T-helper 1 cell (primary cell): Measurements from ENCODE around the gene TBC1D9.

Experiments
- DNase-seq, 5 donors: peaks; one replicate each; pipeline ENCODE4 v3.0.0-alpha.2; 2012 to 2020

The TBC1D9 gene

GRCh38 chr4:140609548-140610425 is 146.4 kb downstream of the TBC1D9 start:
- peak in 1 of 5 donors; percentile 4 for DNase-seq

DNA sequence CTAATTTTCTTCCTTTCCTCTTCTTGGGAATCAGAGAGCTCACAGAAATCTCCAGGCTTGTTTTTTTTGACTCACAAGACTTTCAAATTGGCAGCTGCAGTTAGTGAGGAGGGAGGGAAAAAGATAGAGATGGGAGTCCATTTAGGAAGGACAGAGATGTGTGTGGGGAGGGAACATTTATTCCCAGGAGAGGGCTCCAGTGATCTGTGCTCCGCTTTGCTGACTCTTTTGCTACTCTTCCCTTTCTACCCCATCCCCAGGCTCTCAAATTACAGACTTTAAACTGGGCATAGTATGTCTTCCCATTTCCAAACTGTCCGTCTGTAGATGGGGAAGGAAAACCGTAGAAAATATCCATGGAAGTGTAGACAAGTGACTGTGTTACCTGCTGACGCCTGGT is 148.3 kb downstream of the TBC1D9 start:
- no peak for DNase-seq

DNA sequence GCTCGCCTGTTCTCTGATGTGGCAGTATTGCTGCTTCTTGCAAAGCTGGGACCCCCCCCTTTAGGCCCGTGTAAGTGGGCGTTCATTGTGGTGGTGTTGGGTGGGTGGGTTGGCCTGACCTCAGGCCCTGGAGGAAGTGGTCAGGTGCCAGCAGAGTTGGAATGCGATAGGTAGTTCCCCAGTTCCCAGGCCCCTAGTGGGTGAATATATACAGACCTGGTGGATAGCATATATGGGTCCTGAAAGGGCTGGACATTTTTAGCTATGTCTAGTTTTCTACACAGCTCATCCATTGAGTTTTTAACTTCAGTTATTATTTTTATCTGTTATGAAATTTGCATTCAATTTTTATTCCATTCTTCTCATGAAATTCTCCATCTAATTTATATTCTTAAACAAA is 151.6 kb downstream of the TBC1D9 start:
- DNase-seq, result no peak

GRCh38 chr4:140603286-140603685 is 152.9 kb downstream of the TBC1D9 start:
- no peak for DNase-seq

DNA sequence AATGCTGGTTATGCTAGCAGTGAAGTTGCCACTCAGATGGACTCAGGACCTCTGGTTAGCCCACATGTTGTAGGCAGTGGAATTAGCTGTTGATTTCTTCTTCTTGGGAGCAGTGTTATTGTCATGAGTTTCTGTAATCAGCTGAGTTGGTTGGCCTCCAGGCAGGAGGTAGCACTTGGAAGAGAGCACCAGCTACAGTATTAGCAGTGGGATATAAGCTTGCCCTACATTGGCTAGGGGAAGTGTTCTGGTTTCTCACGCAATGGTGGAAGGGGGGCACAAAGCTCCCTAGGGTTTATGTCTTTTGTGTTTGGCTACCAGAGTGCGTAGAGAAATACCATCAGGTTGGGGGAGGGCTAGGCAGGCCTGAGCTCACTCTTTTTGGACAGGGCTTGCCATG is 153.5 kb downstream of the TBC1D9 start:
- DNase-seq, result no peak

DNA sequence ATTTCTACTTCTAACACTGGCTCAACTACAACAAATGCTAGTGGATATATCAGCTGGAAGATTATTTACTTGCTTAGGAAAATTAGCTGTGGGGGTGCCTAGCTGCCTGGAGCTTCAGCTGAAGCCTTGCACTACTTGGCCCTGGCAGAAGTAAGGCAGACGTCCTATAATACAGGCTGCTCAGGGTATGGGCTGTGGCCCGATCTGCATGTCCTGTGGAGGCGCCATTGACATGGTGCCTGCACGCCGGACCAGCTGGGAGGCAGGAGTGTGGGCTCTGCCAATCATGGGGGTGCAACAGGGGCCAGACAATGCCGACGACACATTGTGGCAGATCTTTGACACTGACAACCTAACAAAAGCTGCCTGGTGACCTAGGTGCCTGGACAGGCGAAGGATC is 155.8 kb downstream of the TBC1D9 start:
- DNase-seq, result no peak

DNA sequence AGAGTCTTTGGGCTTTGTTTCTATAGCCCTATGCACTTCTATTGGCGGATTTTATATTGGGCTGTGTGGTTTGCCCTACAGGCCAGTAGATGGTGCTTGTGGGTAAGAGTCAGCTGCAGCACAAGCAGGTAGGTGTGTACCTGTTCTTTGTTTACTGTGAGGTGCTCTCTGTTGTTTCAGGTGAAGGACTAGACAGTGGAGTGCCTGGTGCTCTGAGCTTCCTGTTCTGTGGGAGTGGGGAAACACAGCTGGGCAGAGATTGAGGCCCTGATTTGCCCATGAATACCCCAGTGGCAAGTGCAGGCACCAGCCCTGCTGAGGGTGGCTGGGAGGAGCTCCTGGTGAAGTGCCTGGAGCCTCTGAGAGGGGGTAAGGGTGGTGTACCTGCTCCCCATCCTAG is 161.1 kb downstream of the TBC1D9 start:
- DNase-seq, result no peak

- DNase-seq, result no peak
These were observed 171.7 kb downstream of the TBC1D9 start for GRCh38 chr4:140584439-140584838.

DNA sequence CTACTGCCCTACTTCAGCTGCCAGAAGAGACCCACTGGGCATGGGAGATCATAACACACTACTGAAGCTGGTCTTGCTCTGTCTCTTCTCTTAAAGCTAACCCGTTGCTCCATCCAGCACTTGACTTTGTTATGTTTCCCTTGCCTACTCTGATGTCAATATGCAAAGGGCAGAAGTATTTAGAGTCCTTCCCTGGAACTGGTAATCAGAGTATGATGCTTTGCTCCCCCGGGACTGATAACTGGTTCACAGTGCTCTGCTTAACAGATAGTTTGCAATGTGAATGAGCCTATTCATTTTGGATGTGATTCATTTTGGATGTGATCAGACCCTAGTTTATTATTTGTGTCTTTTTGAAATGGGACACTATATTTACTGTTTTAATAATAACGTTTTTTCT is 175.1 kb downstream of the TBC1D9 start:
- no peak for DNase-seq

DNA sequence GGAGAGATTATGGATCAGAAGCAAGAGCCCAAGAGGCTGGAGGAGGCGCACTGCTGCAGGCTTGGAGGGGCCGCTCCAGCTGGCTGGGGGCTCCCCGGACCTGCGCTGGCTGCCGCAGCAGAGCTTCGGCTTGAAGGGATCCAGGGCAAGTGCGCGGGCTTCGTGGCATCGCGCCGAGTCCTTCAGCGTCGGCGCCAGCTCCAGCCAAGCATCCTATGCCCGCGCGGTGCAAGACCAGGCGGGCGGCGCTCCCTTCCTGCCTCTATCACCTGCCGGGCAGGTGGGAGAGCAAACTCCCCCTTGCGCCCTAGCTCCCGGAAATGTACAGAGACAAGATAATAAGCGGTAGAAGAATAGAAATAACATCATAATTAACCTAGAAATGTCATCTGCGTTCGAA is 176.9 kb downstream of the TBC1D9 start:
- no peak for DNase-seq

DNA sequence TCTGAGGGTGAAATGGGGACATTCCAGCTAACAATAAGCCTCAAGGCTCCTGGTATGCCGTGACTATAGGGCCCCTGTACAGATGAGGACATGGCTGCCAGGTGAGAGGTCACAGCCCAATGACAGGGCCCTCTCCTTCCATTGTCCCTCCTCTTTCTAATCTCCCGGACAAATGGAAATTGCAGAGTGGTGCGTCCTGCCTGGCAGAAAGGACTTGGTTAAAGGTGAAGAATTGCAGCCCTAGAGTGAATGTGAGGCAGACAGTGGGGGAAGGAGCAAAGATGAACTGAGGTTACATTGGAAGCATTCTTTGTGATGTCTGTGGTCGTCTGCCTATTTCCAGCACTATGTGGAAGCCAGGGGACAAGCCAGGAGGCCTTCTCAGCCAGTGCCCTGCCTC is 180.7 kb downstream of the TBC1D9 start:
- DNase-seq, result no peak

- DNase-seq, result no peak
These were observed 184.6 kb downstream of the TBC1D9 start for GRCh38 chr4:140571620-140572019.
